Right forelimb (tissue), 1 donor: ENCODE data around the gene NEU2.
"Not testable (repeated sequence)": the region's sequence is repeated elsewhere in the genome, so short reads cannot be mapped to it uniquely, and the experiment has no call there.

Experiments used
- DNase-seq: peaks from one replicate; pipeline ENCODE4 v3.0.0-alpha.2; 2018

The NEU2 gene

GRCh38 chr2:233059797-233060500 is 27.5 kb downstream of the NEU2 start, which contains the start of gene INPP5D:
Gene INPP5D (plus strand): TSS chr2:233060342. CDS start chr2:233060479, 137 bp downstream.
- no peak for DNase-seq

- DNase-seq = peak; percentile 41
These were observed 28.1 kb downstream of the NEU2 start for GRCh38 chr2:233060501-233060979.

- DNase-seq = peak; percentile 25
These were observed 28.6 kb downstream of the NEU2 start for GRCh38 chr2:233060980-233061590.

- peak; percentile 35 for DNase-seq
These were observed 29.3 kb downstream of the NEU2 start for GRCh38 chr2:233061591-233062450.

- DNase-seq = no peak
These were observed 30.0 kb downstream of the NEU2 start for GRCh38 chr2:233062451-233062850.

DNA sequence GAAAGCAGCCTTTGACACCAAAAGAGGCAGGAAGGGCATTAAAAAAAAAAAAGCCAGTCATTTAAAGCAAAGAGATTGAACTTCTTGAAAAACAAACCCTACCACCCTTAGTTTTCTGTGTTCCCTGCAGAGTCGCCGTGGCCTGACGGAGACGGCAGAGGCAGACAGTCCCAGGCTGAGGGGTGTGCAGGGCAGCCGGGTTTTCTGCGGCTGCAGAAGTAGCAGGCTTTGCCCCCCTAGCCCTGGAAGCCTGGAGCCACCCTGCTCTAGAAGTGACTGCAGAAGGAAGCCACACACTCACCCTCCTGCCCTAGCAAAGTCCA is 30.4 kb downstream of the NEU2 start:
- no peak for DNase-seq

GRCh38 chr2:233063269-233063975 is 30.9 kb downstream of the NEU2 start:
- DNase-seq = no peak

DNA sequence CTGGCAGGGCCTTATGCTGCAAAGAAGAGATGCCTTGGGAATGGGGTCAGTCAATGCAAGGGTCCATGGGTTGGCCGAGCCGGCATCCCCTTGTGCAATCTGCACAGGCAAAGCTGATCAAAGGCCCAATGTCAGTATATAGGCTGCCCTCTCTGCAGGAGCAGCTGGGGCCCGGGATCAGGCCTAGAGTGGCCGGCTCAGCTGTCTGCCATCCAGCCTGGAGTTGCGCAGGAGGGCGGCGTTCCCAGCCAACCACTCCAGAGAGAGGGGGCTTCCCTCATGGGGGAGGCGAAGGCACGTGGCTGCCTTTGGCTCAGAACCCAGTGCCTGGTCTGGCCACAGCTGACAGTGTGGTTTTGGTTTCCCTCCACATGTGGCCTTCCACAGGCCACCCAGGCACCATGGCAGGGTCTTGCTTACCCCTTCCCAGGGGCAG is 31.5 kb downstream of the NEU2 start:
- peak; percentile 45 for DNase-seq

DNA sequence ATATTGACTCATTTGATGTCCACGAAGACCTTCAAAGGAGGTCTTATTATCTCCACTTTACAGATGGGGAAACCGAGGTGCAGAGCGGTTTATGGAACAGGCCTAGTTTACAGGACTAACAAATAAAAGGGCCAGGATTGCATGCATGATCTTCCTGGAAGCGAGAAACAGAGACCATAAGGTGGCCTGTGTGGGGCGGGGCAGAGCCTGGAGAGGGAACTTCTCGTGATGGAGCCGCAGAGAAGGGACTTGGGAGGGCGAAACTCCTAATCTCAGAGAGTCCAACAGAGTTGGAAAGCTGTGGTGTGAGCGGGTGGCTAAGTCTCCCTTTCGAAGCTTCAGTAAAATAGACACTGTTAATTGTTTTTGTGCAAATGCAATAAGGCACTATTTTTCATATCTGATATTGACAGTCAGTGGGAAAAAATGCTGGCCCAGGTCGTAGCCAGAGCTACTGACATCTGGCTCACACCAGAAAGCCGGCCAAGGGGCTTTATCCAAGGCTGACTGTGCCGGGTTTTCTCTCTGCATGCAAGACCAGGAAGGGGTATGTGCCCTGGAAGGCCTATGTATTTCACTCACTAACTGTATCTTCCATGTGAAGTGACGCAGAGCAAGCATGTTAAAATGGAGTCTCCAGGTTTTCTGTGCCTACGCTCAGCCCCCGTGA is 32.2 kb downstream of the NEU2 start:
- peak; percentile 23 for DNase-seq

GRCh38 chr2:233065200-233065589 is 32.7 kb downstream of the NEU2 start:
- DNase-seq = not testable (repeated sequence)

DNA sequence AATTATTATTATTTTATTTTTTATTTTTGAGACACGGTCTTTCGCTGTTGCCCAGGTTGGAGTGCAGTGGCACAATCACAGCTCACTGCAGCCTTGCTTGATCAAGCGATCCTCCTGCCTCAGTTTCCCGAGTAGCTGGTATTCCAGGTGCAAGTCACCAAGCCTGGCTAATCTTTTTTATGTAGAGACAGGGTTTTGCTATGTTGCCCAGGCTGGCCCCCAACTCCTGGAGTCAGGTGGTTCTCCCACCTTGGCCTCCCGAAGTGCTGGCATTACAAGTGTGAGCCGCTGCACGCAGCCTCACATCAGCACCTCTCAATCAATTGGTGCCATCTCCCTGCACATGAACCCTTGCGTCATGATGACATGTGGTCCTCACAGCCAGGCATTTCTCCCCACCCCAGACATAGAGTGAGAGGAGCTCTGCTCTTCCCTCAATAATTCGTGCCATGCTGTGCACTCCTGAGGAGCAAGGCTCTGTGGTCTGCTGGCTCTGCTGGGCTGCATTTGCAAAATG is 33.5 kb downstream of the NEU2 start:
- peak; percentile 5 for DNase-seq

- DNase-seq = no peak
These were observed 36.4 kb downstream of the NEU2 start for GRCh38 chr2:233068762-233069418.

- DNase-seq = no peak
These were observed 40.4 kb downstream of the NEU2 start for GRCh38 chr2:233072838-233073237.

- no peak for DNase-seq
These were observed 41.6 kb downstream of the NEU2 start for GRCh38 chr2:233074106-233074505.

DNA sequence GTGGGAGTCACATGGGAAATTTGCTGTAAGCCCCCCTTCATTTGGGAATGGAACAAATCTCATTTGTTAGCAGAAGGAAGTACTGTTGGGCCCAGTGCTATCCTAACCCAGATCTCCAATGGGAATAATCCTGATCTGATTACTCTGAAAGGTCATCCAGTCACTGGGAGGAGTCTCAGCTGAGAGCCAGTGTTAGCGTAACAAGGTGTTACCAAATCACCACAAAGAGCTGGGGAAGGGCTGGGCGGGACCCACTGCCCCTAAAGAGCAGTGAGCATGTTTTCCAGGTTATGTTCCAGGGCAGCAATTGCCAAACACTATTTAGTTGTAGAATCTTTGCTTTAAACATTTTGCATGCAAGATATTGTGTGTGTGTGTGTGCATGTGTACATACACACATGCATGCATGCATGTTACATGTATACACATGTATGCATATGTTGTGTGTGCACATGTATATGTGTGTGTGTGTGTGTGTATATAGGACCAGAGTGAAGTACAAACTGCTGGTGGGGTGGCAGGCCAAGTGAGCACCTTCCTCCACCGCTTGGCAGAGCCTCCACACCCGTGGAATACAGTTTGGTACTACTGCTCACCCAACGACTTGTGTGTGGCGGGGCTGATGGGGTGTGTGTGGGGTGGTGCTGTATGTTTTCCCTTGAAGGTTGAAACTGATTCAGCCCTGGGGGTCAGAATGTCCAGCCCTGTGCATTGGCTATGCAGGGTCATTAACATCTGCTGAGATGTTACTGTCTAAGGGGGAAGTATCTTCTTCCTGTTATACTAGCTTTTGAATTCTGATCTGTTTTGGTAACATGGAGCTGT is 42.9 kb downstream of the NEU2 start:
- DNase-seq = no peak

DNA sequence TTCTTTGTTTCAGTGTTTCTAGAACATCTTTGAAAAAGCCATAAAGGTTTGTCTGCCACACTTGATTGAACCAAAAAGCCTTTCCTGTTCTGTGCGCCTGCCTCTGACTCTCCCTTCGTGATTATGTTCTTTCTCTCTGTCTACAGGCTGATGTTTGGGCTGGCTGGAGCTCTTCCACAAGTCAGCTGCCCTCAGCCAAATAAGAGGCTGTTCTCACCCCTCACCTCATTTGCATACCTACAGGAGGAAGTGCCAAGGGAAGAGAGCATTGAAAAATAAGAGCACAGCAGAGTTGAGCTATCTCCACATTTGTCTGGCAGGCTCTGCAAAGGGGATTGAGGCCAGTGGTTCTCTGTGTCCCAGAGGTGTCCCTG is 43.5 kb downstream of the NEU2 start:
- DNase-seq = no peak

- DNase-seq = no peak
These were observed 44.3 kb downstream of the NEU2 start for GRCh38 chr2:233076749-233077148.

- no peak for DNase-seq
These were observed 47.0 kb downstream of the NEU2 start for GRCh38 chr2:233079473-233079877.

- no peak for DNase-seq
These were observed 47.7 kb downstream of the NEU2 start for GRCh38 chr2:233079953-233080835.

- DNase-seq = no peak
These were observed 48.4 kb downstream of the NEU2 start for GRCh38 chr2:233080836-233081229.
